ENCODE data around the gene NQO2. TPM values are rescaled to one million over a fixed set of nuclear protein-coding genes. Genes with fewer than 3 reads are reported as not detected.

NQO2 gene
- total and polyA plus RNA-seq, 10 of the 15 experiments (the other 5 are each of a cell fraction or from before 2014, with no cell fraction given), result 0.55 to 2.6 (median 0.80) TPM

DNA sequence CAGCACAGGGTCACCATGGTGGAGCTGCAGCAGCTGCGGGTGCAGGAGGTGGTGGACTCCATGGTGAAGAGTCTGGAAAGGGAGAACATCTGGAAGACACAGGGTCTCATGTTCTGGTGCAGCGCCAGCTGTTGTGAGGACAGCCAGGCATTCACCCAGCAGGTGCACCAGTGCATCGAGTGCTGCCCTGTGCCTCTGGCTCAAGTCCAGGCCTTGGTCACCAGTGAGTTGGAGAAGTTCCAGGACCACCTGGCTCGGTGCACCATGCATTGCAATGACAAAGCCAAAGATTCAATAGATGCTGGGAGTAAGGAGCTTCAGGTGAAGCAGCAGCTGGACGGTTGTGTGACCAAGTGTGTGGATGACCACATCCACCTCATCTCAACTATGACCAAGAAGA, 45.7 kb downstream of the NQO2 start:
- no peak overlapping the region for H3K27ac ChIP-seq (ENCODE audit: control insufficient read depth, insufficient read depth)
- H2AFZ ChIP-seq (ENCODE audit: control insufficient read depth, low read depth, low read length), result no peak overlapping the region
- no peaks in the 10 kb centered on the region for H3K4me1 ChIP-seq (ENCODE audit: control insufficient read depth, insufficient read depth, low read length)
- in situ Hi-C loops (cut with MboI), result loop anchor here (5.0 kb wide), 1 partner anchor 43 kb away; no protein-coding TSS in a partner anchor
- no peaks in the 10 kb centered on the region for H3K79me2 ChIP-seq (ENCODE audit: control insufficient read depth, insufficient read depth, low read length)
- DNase-seq (ENCODE audit: low read depth, low spot score) (no peak), FAIRE-seq (no peak), ATAC-seq (no peak)
- H3K36me3 ChIP-seq (ENCODE audit: control insufficient read depth in 2 of 2, insufficient read depth in 2 of 2, low read length in 1 of 2), result no peaks in the 10 kb centered on the region
- WGBS (ENCODE audit: insufficient coverage, insufficient replicate concordance, low lambda C conversion rate, missing lambda C conversion rate), result 29% methylated on average over 5 of the region's 5 CpGs
- H3K27me3 ChIP-seq (replicated peaks in 1 of 2; ENCODE audit: control insufficient read depth in 2 of 2, insufficient read depth in 2 of 2, low read length in 1 of 2), result peaks cover 0 to 6% of the 10 kb centered on the region in 2 experiments; a peak in 2 of 4 replicates
- H3K9ac ChIP-seq (ENCODE audit: control insufficient read depth, insufficient read depth, low read length), result no peak overlapping the region
- SMC1A ChIA-PET (ENCODE audit: uncharacterized antibody, unreplicated experiment), result interaction anchor here (0.6 to 2.0 kb wide), 2 partner anchors 44 to 1483 kb away, joined by 3 to 4 read pairs; no protein-coding TSS in a partner anchor
- RAD21 ChIA-PET (ENCODE audit: unreplicated experiment), result interaction anchor here (0.6 kb wide), 1 partner anchor 48 kb away, joined by 3 read pairs; no protein-coding TSS in a partner anchor
- BruUV-seq (replicated peaks), result no TSS peak
- H4K20me1 ChIP-seq (ENCODE audit: control insufficient read depth, insufficient read depth), result no peaks in the 10 kb centered on the region
- H3K9me3 ChIP-seq (replicated peaks; ENCODE audit: control insufficient read depth, insufficient read depth, low read length), result no peaks in the 10 kb centered on the region; the same call in 2 of the 3 replicates
- no peak overlapping the region for H3K4me2 ChIP-seq (ENCODE audit: control insufficient read depth, insufficient read depth)
- intact Hi-C loops (cut with micrococcal nuclease; ENCODE audit: unreplicated experiment), result no loop called here
- TF ChIP-seq KAT2A (conservative IDR thresholded peaks at IDR 0.05; ENCODE audit: control insufficient read depth, low read depth, low read length) (no peak), SP1 (IDR thresholded peaks at IDR 0.05; ENCODE audit: low read depth, low read length) (no peak), EP300 (IDR thresholded peaks at IDR 0.05; ENCODE audit: borderline replicate concordance in 1 of 2, control insufficient read depth in 1 of 2, low read depth in 2 of 2, low read length in 2 of 2) (no peak), SIN3A (IDR thresholded peaks at IDR 0.05; ENCODE audit: low read depth, low read length) (no peak), MTA3 (IDR thresholded peaks at IDR 0.05; ENCODE audit: borderline replicate concordance, low read length) (no peak), RAD21 (IDR thresholded peaks at IDR 0.05; ENCODE audit: insufficient read depth, low read depth, low read length) (no peak), CTCF (IDR thresholded peaks at IDR 0.05 in 2 of 3, conservative IDR thresholded peaks at IDR 0.05 in 1 of 3; ENCODE audit: control insufficient read depth in 2 of 3, extremely low read depth in 1 of 3, insufficient read depth in 1 of 3, low read depth in 3 of 3, low read length in 3 of 3) (no peak), ASH2L (IDR thresholded peaks at IDR 0.05; ENCODE audit: borderline replicate concordance, low read depth) (no peak), HDAC2 (IDR thresholded peaks at IDR 0.05) (no peak), KLF5 (IDR thresholded peaks at IDR 0.05; ENCODE audit: partially characterized antibody) (no peak)
- no peak overlapping the region for H3K4me3 ChIP-seq
- CTCF ChIA-PET, result interaction anchor here (0.5 kb wide), 1 partner anchor 44 kb away, joined by 3 read pairs; no protein-coding TSS in a partner anchor
- POLR2A ChIA-PET, result no interaction called here
